H1 (cell line): ENCODE data around the gene DESI1. TPM values are rescaled to one million over a fixed set of nuclear protein-coding genes. Genes with fewer than 3 reads are reported as not detected.
A peak's percentile ranks its signal among the peaks of the same experiment; 100 is the strongest.

Experiments used
- CTCF ChIA-PET: fragments of 300-600 bp; sonication (Branson Sonifier 250); formaldehyde crosslinking; loops from one replicate; lab custom pipeline; 2021; ENCODE audit not compliant: partially characterized antibody; lab: Charles Lee
- POLR2A ChIA-PET: fragments of 300-600 bp; sonication (Branson Sonifier 250); formaldehyde crosslinking; loops from one replicate; lab custom pipeline; 2021; ENCODE audit warnings: inconsistent platforms; ENCODE audit not compliant: partially characterized antibody; lab: Charles Lee
- DNase-seq, 2 experiments: peaks; one replicate each; pipeline versions ENCODE4 v3.0.0 to v3.0.0-alpha.2; 2010 to 2022; ENCODE audit warnings: low spot score in 2 of 2, low read depth in 1 of 2, mixed read lengths in 1 of 2
- FAIRE-seq: peaks from 2 replicates; lab custom pipeline; 2011; peaks lifted over from hg19 to GRCh38; lab: Jason Lieb, UNC
- H2AFZ ChIP-seq: 2 replicates; pipeline ENCODE4 v1.8.1; 2012; ENCODE audit warnings: low read length, inconsistent platforms
- H2AK5ac ChIP-seq: 2 replicates; pipeline ENCODE4 v1.6.1; 2013; ENCODE audit warnings: low read depth, low read length
- H2BK120ac ChIP-seq: replicated peaks from 2 replicates; pipeline ENCODE3; 2013; ENCODE audit warnings: low read depth, low read length, inconsistent platforms
- H2BK12ac ChIP-seq: 2 replicates; pipeline ENCODE4 v1.6.1; 2013; ENCODE audit warnings: low read depth, low read length
- H2BK15ac ChIP-seq: 2 replicates; pipeline ENCODE4 v1.6.1; 2013; ENCODE audit warnings: low read length
- H2BK20ac ChIP-seq: 2 replicates; pipeline ENCODE4 v1.6.1; 2013; ENCODE audit warnings: low read length
- H2BK5ac ChIP-seq: 2 replicates; pipeline ENCODE4 v1.6.1; 2013; ENCODE audit warnings: low read depth, low read length
- H3K14ac ChIP-seq: 2 replicates; pipeline ENCODE4 v1.6.1; 2013; ENCODE audit warnings: inconsistent platforms; ENCODE audit not compliant: insufficient read length
- H3K18ac ChIP-seq: 2 replicates; pipeline ENCODE4 v1.6.1; 2013; ENCODE audit warnings: low read length; ENCODE audit errors: extremely low read depth
- H3K23ac ChIP-seq: 2 replicates; pipeline ENCODE4 v1.6.1; 2013; ENCODE audit warnings: inconsistent platforms; ENCODE audit not compliant: insufficient read length
- H3K23me2 ChIP-seq: 2 replicates; pipeline ENCODE4 v1.6.1; 2013; ENCODE audit warnings: low read depth, low read length
- H3K27ac ChIP-seq: 2 replicates; pipeline ENCODE4 v1.6.1; 2011; ENCODE audit warnings: low read depth, low read length, inconsistent platforms
- H3K27me3 ChIP-seq, 4 experiments: replicated peaks in 1 of 4; 1 replicate in 1 of 4; 2 replicates in 3 of 4; pipeline versions ENCODE4 v1.6.1 to v1.8.1; 2011 to 2013; ENCODE audit warnings: low read length in 3 of 4, mild to moderate bottlenecking in 3 of 4, inconsistent platforms in 2 of 4, mixed read lengths in 2 of 4, moderate library complexity in 1 of 4; ENCODE audit not compliant: control insufficient read depth in 3 of 4, insufficient read depth in 3 of 4; ENCODE audit errors: extremely low read depth in 1 of 4
- H3K36me3 ChIP-seq, 4 experiments: 2 replicates each; pipeline versions ENCODE4 v1.6.1 to v1.8.1; 2011 to 2013; ENCODE audit warnings: mild to moderate bottlenecking in 4 of 4, low read length in 3 of 4, moderate library complexity in 2 of 4, control low read depth in 1 of 4, inconsistent platforms in 1 of 4; ENCODE audit not compliant: insufficient read depth in 4 of 4, control insufficient read depth in 2 of 4
- H3K4ac ChIP-seq: replicated peaks from 2 replicates; pipeline ENCODE3; 2013; ENCODE audit warnings: low read length, low read depth, mixed read lengths, inconsistent platforms; ENCODE audit not compliant: insufficient read length
- H3K4me1 ChIP-seq, 4 experiments: replicated peaks in 1 of 4; 1 replicate in 1 of 4; 2 replicates in 3 of 4; pipeline versions ENCODE4 v1.6.1 to v1.8.1; 2011 to 2013; ENCODE audit warnings: low read length in 3 of 4, inconsistent platforms in 2 of 4, mixed read lengths in 1 of 4; ENCODE audit not compliant: insufficient read depth in 4 of 4, control insufficient read depth in 3 of 4
- H3K4me2 ChIP-seq, 2 experiments: 2 replicates each; pipeline versions ENCODE4 v1.6.1 to v1.8.1; 2011 to 2013; ENCODE audit warnings: low read depth in 2 of 2, low read length in 2 of 2, control low read depth in 1 of 2, inconsistent platforms in 1 of 2, mild to moderate bottlenecking in 1 of 2; ENCODE audit not compliant: insufficient read depth in 1 of 2
- H3K4me3 ChIP-seq, 4 experiments: fragments of 200-600, 300-600 bp in 1 of 4; sonication (generic), shearing (Covaris generic), sonication (Bioruptor Twin) in 1 of 4; 2 replicates each; pipeline versions ENCODE4 v1.5.1 to v1.8.1; 2011 to 2016; ENCODE audit warnings: low read length in 4 of 4, low read depth in 3 of 4, control low read depth in 2 of 4, inconsistent platforms in 2 of 4, mild to moderate bottlenecking in 2 of 4, mixed read lengths in 1 of 4, moderate library complexity in 1 of 4; ENCODE audit not compliant: insufficient read depth in 2 of 4; ENCODE audit errors: extremely low read depth in 1 of 4
- H3K56ac ChIP-seq: replicated peaks from 2 replicates; pipeline ENCODE3; 2013; ENCODE audit warnings: low read depth, mild to moderate bottlenecking, mixed read lengths, low read length, inconsistent platforms; ENCODE audit not compliant: insufficient read length
- H3K79me1 ChIP-seq: 2 replicates; pipeline ENCODE4 v1.6.1; 2013; ENCODE audit warnings: low read depth, low read length, control low read depth
- H3K79me2 ChIP-seq, 2 experiments: 2 replicates each; pipeline versions ENCODE4 v1.6.1 to v1.8.1; 2012 to 2013; ENCODE audit warnings: low read length in 2 of 2, mild to moderate bottlenecking in 2 of 2, inconsistent platforms in 1 of 2; ENCODE audit not compliant: insufficient read depth in 2 of 2, control insufficient read depth in 1 of 2
- H3K9ac ChIP-seq, 4 experiments: replicated peaks in 1 of 4; 1 replicate in 1 of 4; 2 replicates in 3 of 4; pipeline versions ENCODE4 v1.6.1 to v1.8.1; 2011 to 2013; ENCODE audit warnings: low read depth in 3 of 4, low read length in 3 of 4, control low read depth in 2 of 4, mild to moderate bottlenecking in 2 of 4, moderate library complexity in 2 of 4, inconsistent platforms in 1 of 4; ENCODE audit errors: extremely low read depth in 1 of 4
- H3K9me3 ChIP-seq, 2 experiments: 2 replicates each; pipeline versions ENCODE4 v1.6.1 to v1.8.1; 2012 to 2013; ENCODE audit warnings: mild to moderate bottlenecking in 2 of 2, moderate library complexity in 2 of 2, control low read depth in 1 of 2, inconsistent platforms in 1 of 2, low read depth in 1 of 2, low read length in 1 of 2, mixed read lengths in 1 of 2; ENCODE audit not compliant: insufficient read depth in 2 of 2
- H4K20me1 ChIP-seq, 2 experiments: replicated peaks in 1 of 2; 2 replicates each; pipeline versions ENCODE3 to v1.8.1; 2011 to 2013; ENCODE audit warnings: inconsistent platforms in 2 of 2, low read length in 2 of 2, mild to moderate bottlenecking in 1 of 2; ENCODE audit not compliant: insufficient read depth in 2 of 2, control insufficient read depth in 1 of 2
- H4K5ac ChIP-seq: 2 replicates; pipeline ENCODE4 v1.6.1; 2013; ENCODE audit warnings: low read length, low read depth, mixed read lengths, inconsistent platforms; ENCODE audit not compliant: insufficient read length
- H4K8ac ChIP-seq: 2 replicates; pipeline ENCODE4 v1.8.0; 2013; ENCODE audit warnings: mild to moderate bottlenecking, moderate library complexity, low read length, inconsistent platforms; ENCODE audit not compliant: insufficient read depth; ENCODE audit errors: extremely low read depth
- H4K91ac ChIP-seq: replicated peaks from 2 replicates; pipeline ENCODE3; 2013; ENCODE audit warnings: low read length, mixed read lengths, inconsistent platforms; ENCODE audit not compliant: insufficient read length
- ATF3 ChIP-seq: IDR thresholded peaks from 2 replicates; pipeline ENCODE4 v1.6.1; 2011; ENCODE audit warnings: low read depth, mild to moderate bottlenecking, low read length; ENCODE audit not compliant: insufficient read depth
- CBX8 ChIP-seq: fragments of 300-800, 300-1000 bp; sonication (generic); IDR thresholded peaks from 2 replicates; pipeline ENCODE4 v1.7.1; 2016; ENCODE audit warnings: low read depth, low read length, borderline replicate concordance
- FOSL1 ChIP-seq: IDR thresholded peaks from 2 replicates; pipeline ENCODE4 v1.6.1; 2011; ENCODE audit warnings: mild to moderate bottlenecking, low read depth, low read length, moderate library complexity; ENCODE audit not compliant: insufficient read depth
- NRF1 ChIP-seq: IDR thresholded peaks from 2 replicates; pipeline ENCODE4 v1.6.1; 2011; ENCODE audit warnings: mild to moderate bottlenecking, low read depth, low read length, improper control_type of control experiment
- PHF8 ChIP-seq: fragments of 200-600 bp; sonication (generic); conservative IDR thresholded peaks from 2 replicates; pipeline ENCODE4 v1.7.1; 2012; ENCODE audit warnings: low read depth, mild to moderate bottlenecking, inconsistent platforms, low read length, moderate library complexity
- RBBP5 ChIP-seq: IDR thresholded peaks from 2 replicates; pipeline ENCODE4 v1.7.1; 2012; ENCODE audit warnings: low read depth, mild to moderate bottlenecking, inconsistent platforms, low read length, moderate library complexity, borderline replicate concordance
- RFX5 ChIP-seq: IDR thresholded peaks from 2 replicates; pipeline ENCODE4 v1.6.1; 2011; ENCODE audit warnings: low read depth, low read length, improper control_type of control experiment, borderline replicate concordance
- RNF2 ChIP-seq: fragments of 200-900, 300-1000 bp; sonication (generic); IDR thresholded peaks from 2 replicates; pipeline ENCODE4 v1.7.1; 2016; ENCODE audit warnings: borderline replicate concordance, low read depth, mild to moderate bottlenecking, antibody characterized with exemption, low read length; ENCODE audit not compliant: poor library complexity, severe bottlenecking; ENCODE audit errors: missing control alignments
- RXRA ChIP-seq: IDR thresholded peaks from 2 replicates; pipeline ENCODE4 v1.6.1; 2011; ENCODE audit warnings: low read depth, mild to moderate bottlenecking, low read length, moderate library complexity; ENCODE audit not compliant: insufficient read depth
- YY1 ChIP-seq: IDR thresholded peaks from 2 replicates; pipeline ENCODE4 v1.6.1; 2011; ENCODE audit warnings: low read depth, mild to moderate bottlenecking, low read length
- WGBS, 2 experiments: shearing (Covaris generic) in 1 of 2; methylation state at CpG; one replicate each; pipeline versions ENCODE4 v1.1.6 to v1.1.7; 2013 to 2015; ENCODE audit warnings: low lambda C conversion rate in 2 of 2, mixed read lengths in 2 of 2, inconsistent platforms in 1 of 2, low coverage in 1 of 2, missing lambda C conversion rate in 1 of 2; ENCODE audit not compliant: insufficient replicate concordance in 2 of 2, insufficient coverage in 1 of 2, insufficient read length in 1 of 2; ENCODE audit errors: extremely low coverage in 1 of 2, missing lambda C conversion rate in 1 of 2; 5-methylcytosine and 5-hydroxymethylcytosine counted together
- polyA plus RNA-seq, 7 experiments: library from polyadenylated mRNA; depleted of rRNA in 3 of 7; stranded (reverse) in 5 of 7; unstranded in 2 of 7; fragments of >200 nt in 5 of 7; fragments of 200-250 nt in 2 of 7; gene quantifications; 1 replicate in 5 of 7; 2 replicates in 1 of 7; 4 replicates in 1 of 7; pipeline versions ENCODE4 v1.2.1 to v1.2.3, GENCODE V29; 2011 to 2013; ENCODE audit warnings: missing spikeins in 2 of 7, mixed read lengths in 2 of 7
- total RNA-seq: library from RNA; stranded (reverse); fragmentation: NEBNext Ultra II Directional; extraction: Animal tissue kit (Norgen Biotek cat#: 25700); gene quantifications from 2 replicates; pipeline ENCODE4 v1.2.1, GENCODE V29; 2021

DESI1 gene
- total and polyA plus RNA-seq, 2 of the 8 experiments (the other 6 are each of a cell fraction or from before 2014, with no cell fraction given): 27.6 to 34.3 TPM

GRCh38 chr22:41596776-41597634, 23.8 kb downstream of the DESI1 start:
- Histone ChIP-seq H3K9me3 (peaks cover 0 to 3% of the 10 kb centered on the region in 2 experiments; a peak in 1 of 4 replicates), H4K5ac (no peak overlapping the region), H3K79me1 (no peaks in the 10 kb centered on the region), H2BK20ac (no peak overlapping the region), H3K27ac (no peak overlapping the region), H3K9ac (no peak overlapping the region), H3K27me3 (no peaks in the 10 kb centered on the region), H3K18ac (no peak overlapping the region), H4K20me1 (peaks cover 3 to 6% of the 10 kb centered on the region in 2 experiments), H3K23ac (no peak overlapping the region), H3K4me1 (0 out of 7 replicates have a peak, but pooled peaks cover 0 to 2% (median 0%) of the 10 kb centered on the region in 4 experiments), H2BK5ac (no peak overlapping the region), H3K4me3 (no peak overlapping the region), H3K56ac (no peak overlapping the region), H3K14ac (no peak overlapping the region), H4K91ac (no peak overlapping the region), H3K23me2 (no peaks in the 10 kb centered on the region), H3K4me2 (no peak overlapping the region), H4K8ac (no peak overlapping the region), H3K36me3 (peaks cover 2 to 5% (median 3%) of the 10 kb centered on the region in 4 experiments; a peak in 4 of 8 replicates), H2BK120ac (no peak overlapping the region), H3K4ac (no peak overlapping the region), H2AFZ (no peak overlapping the region), H2BK12ac (no peak overlapping the region), H2AK5ac (no peak overlapping the region), H3K79me2 (no peaks in the 10 kb centered on the region), H2BK15ac (no peak overlapping the region)
- CTCF ChIA-PET: interaction anchor here (0.5 to 7.4 kb wide), 44 partner anchors 8 to 285 kb away, joined by 3 to 164 read pairs (median 6); partner anchors contain the start of genes CSDC2, PMM1 and POLR3H
- DNase-seq: peak; percentile 54 to 87
- POLR2A ChIA-PET: interaction anchor here (0.7 to 3.2 kb wide), 16 partner anchors 9 to 70 kb away, joined by 3 to 25 read pairs (median 4); partner anchors contain the start of genes CSDC2, DESI1 and XRCC6
- 66% methylated on average over 13 of the region's 13 CpGs; no CpG with 5 or more reads in 1 of the 2 experiments for WGBS, 2 experiments
- peak; percentile 69 for FAIRE-seq
- no peak for TF ChIP-seq RNF2
- TF ChIP-seq ATF3: no peak
- no peak for TF ChIP-seq PHF8
- no peak for TF ChIP-seq RFX5
- TF ChIP-seq YY1: peak; percentile 51; the same call in 1 of the 2 replicates
- TF ChIP-seq RXRA: no peak
- no peak for TF ChIP-seq CBX8
- no peak for TF ChIP-seq NRF1
- no peak for TF ChIP-seq FOSL1
- TF ChIP-seq RBBP5: no peak
